AG09309 (cell line): Measurements from ENCODE around the gene CYBC1.

ENCODE experiments used
- DNase-seq: peaks from one replicate; pipeline ENCODE4 v3.0.0-alpha.2; 2010; ENCODE audit warnings: low read depth
- H3K4me3 ChIP-seq: 2 replicates; pipeline ENCODE4 v1.5.1; 2011; ENCODE audit warnings: mild to moderate bottlenecking, low read depth, low read length, moderate library complexity; ENCODE audit not compliant: control insufficient read depth
- CTCF ChIP-seq: IDR thresholded peaks from 2 replicates; pipeline ENCODE4 v1.5.1; 2011; ENCODE audit warnings: mild to moderate bottlenecking, low read depth, low read length, inconsistent platforms; ENCODE audit not compliant: insufficient read depth, control insufficient read depth; ENCODE audit errors: missing control alignments

Gene CYBC1

GRCh38 chr17:82479602-82480001 lies 29.1 kb upstream of the CYBC1 start:
- no peak for DNase-seq
- no peak for TF ChIP-seq CTCF
- no peak overlapping the region for H3K4me3 ChIP-seq

GRCh38 chr17:82477934-82478333 lies 27.4 kb upstream of the CYBC1 start:
- H3K4me3 ChIP-seq, result no peak overlapping the region
- no peak for TF ChIP-seq CTCF
- no peak for DNase-seq

- H3K4me3 ChIP-seq, result no peak overlapping the region
- TF ChIP-seq CTCF, result no peak
These were observed 24.9 kb upstream of the CYBC1 start for GRCh38 chr17:82475458-82475857.

GRCh38 chr17:82474223-82475010 lies 23.9 kb upstream of the CYBC1 start:
- no peak overlapping the region for H3K4me3 ChIP-seq
- no peak for DNase-seq
- TF ChIP-seq CTCF, result no peak

More at GRCh38 chr17:82475458-82475857, 24.9 kb upstream of the CYBC1 start:
- DNase-seq, result no peak

GRCh38 chr17:82470065-82470464 lies 19.5 kb upstream of the CYBC1 start:
- TF ChIP-seq CTCF, result no peak
- no peak overlapping the region for H3K4me3 ChIP-seq
- DNase-seq, result no peak

GRCh38 chr17:82468692-82469091 lies 18.1 kb upstream of the CYBC1 start:
- DNase-seq, result no peak
- H3K4me3 ChIP-seq, result no peak overlapping the region
- TF ChIP-seq CTCF, result no peak
